H9 (cell line): ENCODE data around the gene IFIT1B. TPM values are rescaled to one million over a fixed set of nuclear protein-coding genes. Genes with fewer than 3 reads are reported as not detected.
"Not testable (repeated sequence)": the region's sequence is repeated elsewhere in the genome, so short reads cannot be mapped to it uniquely, and the experiment has no call there.

ENCODE experiments used
- DNase-seq: peaks from one replicate; pipeline ENCODE4 v3.0.0-alpha.2; 2017
- H2AFZ ChIP-seq: one replicate; pipeline ENCODE4 v1.6.1; 2013; ENCODE audit warnings: mild to moderate bottlenecking, low read length, control low read depth, moderate library complexity
- H2AK5ac ChIP-seq: 2 replicates; pipeline ENCODE4 v1.6.1; 2013; ENCODE audit warnings: low read length, control low read depth, mixed read lengths; ENCODE audit not compliant: insufficient read length
- H2BK120ac ChIP-seq: one replicate; pipeline ENCODE4 v1.6.1; 2013; ENCODE audit warnings: low read depth, mild to moderate bottlenecking, low read length, control low read depth, inconsistent platforms; ENCODE audit not compliant: poor library complexity, severe bottlenecking
- H2BK12ac ChIP-seq: 2 replicates; pipeline ENCODE4 v1.6.1; 2013; ENCODE audit warnings: low read length, control low read depth, mixed read lengths, low read depth; ENCODE audit not compliant: insufficient read length
- H2BK15ac ChIP-seq: 2 replicates; pipeline ENCODE4 v1.6.1; 2013; ENCODE audit warnings: low read depth, low read length, control low read depth
- H2BK20ac ChIP-seq: one replicate; pipeline ENCODE4 v1.6.1; 2013; ENCODE audit warnings: low read depth, mild to moderate bottlenecking, low read length, control low read depth, inconsistent platforms; ENCODE audit not compliant: poor library complexity, severe bottlenecking
- H2BK5ac ChIP-seq: 2 replicates; pipeline ENCODE4 v1.6.1; 2013; ENCODE audit warnings: low read length, control low read depth, mixed read lengths; ENCODE audit not compliant: insufficient read length
- H3K14ac ChIP-seq: 2 replicates; pipeline ENCODE4 v1.6.1; 2013; ENCODE audit warnings: low read length, control low read depth; ENCODE audit not compliant: insufficient read depth
- H3K18ac ChIP-seq: 2 replicates; pipeline ENCODE4 v1.6.1; 2013; ENCODE audit warnings: low read depth, mild to moderate bottlenecking, mixed read lengths, low read length, control low read depth; ENCODE audit not compliant: insufficient read length
- H3K23ac ChIP-seq: 2 replicates; pipeline ENCODE4 v1.6.1; 2013; ENCODE audit warnings: low read length, control low read depth, mixed read lengths, low read depth; ENCODE audit not compliant: insufficient read length
- H3K23me2 ChIP-seq: 2 replicates; pipeline ENCODE4 v1.6.1; 2013; ENCODE audit warnings: low read depth, mild to moderate bottlenecking, mixed read lengths, low read length, control low read depth; ENCODE audit not compliant: insufficient read length, poor library complexity, severe bottlenecking
- H3K27ac ChIP-seq: 2 replicates; pipeline ENCODE4 v1.5.1; 2013; ENCODE audit warnings: low read length, control low read depth, mixed read lengths, low read depth; ENCODE audit not compliant: insufficient read length
- H3K27me3 ChIP-seq: 2 replicates; pipeline ENCODE4 v1.6.1; 2013; ENCODE audit warnings: low read length, control low read depth, inconsistent platforms; ENCODE audit not compliant: insufficient read depth
- H3K4ac ChIP-seq: 2 replicates; pipeline ENCODE4 v1.6.1; 2013; ENCODE audit warnings: low read depth, mild to moderate bottlenecking, control low read depth, inconsistent platforms, low read length, moderate library complexity
- H3K4me1 ChIP-seq: 2 replicates; pipeline ENCODE4 v1.6.1; 2013; ENCODE audit warnings: low read length, control low read depth, inconsistent platforms; ENCODE audit not compliant: insufficient read depth
- H3K4me2 ChIP-seq: 2 replicates; pipeline ENCODE4 v1.6.1; 2013; ENCODE audit warnings: low read length, control low read depth, mixed read lengths; ENCODE audit not compliant: insufficient read length, insufficient read depth
- H3K56ac ChIP-seq: 2 replicates; pipeline ENCODE4 v1.6.1; 2013; ENCODE audit warnings: low read depth, mild to moderate bottlenecking, mixed read lengths, low read length, control low read depth; ENCODE audit not compliant: insufficient read length
- H3K79me1 ChIP-seq: 2 replicates; pipeline ENCODE4 v1.6.1; 2013; ENCODE audit warnings: low read depth, mild to moderate bottlenecking, moderate library complexity, low read length, control low read depth, inconsistent platforms; ENCODE audit not compliant: insufficient read depth, poor library complexity, severe bottlenecking
- H3K79me2 ChIP-seq: 2 replicates; pipeline ENCODE4 v1.6.1; 2013; ENCODE audit warnings: low read length, control low read depth, inconsistent platforms; ENCODE audit not compliant: insufficient read depth
- H3K9ac ChIP-seq: 2 replicates; pipeline ENCODE4 v1.6.1; 2013; ENCODE audit warnings: low read length, control low read depth, mixed read lengths; ENCODE audit not compliant: insufficient read length; ENCODE audit errors: extremely low read depth
- H3K9me3 ChIP-seq: one replicate; pipeline ENCODE4 v1.6.1; 2013; ENCODE audit warnings: low read depth, low read length, inconsistent platforms; ENCODE audit not compliant: control insufficient read depth
- H3T11ph ChIP-seq: one replicate; pipeline ENCODE4 v1.6.1; 2013; ENCODE audit warnings: mild to moderate bottlenecking, low read length, control low read depth, inconsistent platforms
- H4K20me1 ChIP-seq: one replicate; pipeline ENCODE4 v1.6.1; 2013; ENCODE audit not compliant: control insufficient read depth, insufficient read length, insufficient read depth
- H4K5ac ChIP-seq: 2 replicates; pipeline ENCODE4 v1.6.1; 2013; ENCODE audit warnings: low read depth, mild to moderate bottlenecking, mixed read lengths, low read length, control low read depth; ENCODE audit not compliant: insufficient read length
- H4K8ac ChIP-seq: replicated peaks from 2 replicates; pipeline ENCODE4 v1.6.1; 2013; ENCODE audit warnings: low read length, control low read depth, mixed read lengths, low read depth; ENCODE audit not compliant: insufficient read length
- H4K91ac ChIP-seq: 2 replicates; pipeline ENCODE4 v1.6.1; 2013; ENCODE audit warnings: low read depth, mild to moderate bottlenecking, moderate library complexity, mixed read lengths, low read length, control low read depth; ENCODE audit not compliant: insufficient read length
- H3K27ac Mint-ChIP-seq, 3 experiments: 2 replicates in 2 of 3; 3 replicates in 1 of 3; pipeline ENCODE4 v1.8.0; 2020 to 2021; ENCODE audit warnings: mixed read lengths in 3 of 3, mild to moderate bottlenecking in 1 of 3, moderate library complexity in 1 of 3
- H3K27me3 Mint-ChIP-seq: 2 replicates; pipeline ENCODE4 v1.8.0; 2021; ENCODE audit warnings: low read depth, mild to moderate bottlenecking, moderate library complexity, mixed read lengths
- H3K36me3 Mint-ChIP-seq, 3 experiments: 2 replicates in 2 of 3; 3 replicates in 1 of 3; pipeline ENCODE4 v1.8.0; 2020 to 2021; ENCODE audit warnings: low read depth in 3 of 3, mixed read lengths in 3 of 3; ENCODE audit not compliant: insufficient read depth in 1 of 3
- H3K4me1 Mint-ChIP-seq, 2 experiments: 2 replicates each; pipeline ENCODE4 v1.8.0; 2020; ENCODE audit warnings: mixed read lengths in 2 of 2
- H3K4me3 Mint-ChIP-seq, 2 experiments: 2 replicates in 1 of 2; 3 replicates in 1 of 2; pipeline ENCODE4 v1.8.0; 2020 to 2021; ENCODE audit warnings: mild to moderate bottlenecking in 2 of 2, mixed read lengths in 2 of 2, moderate library complexity in 1 of 2
- H3K9me3 Mint-ChIP-seq, 2 experiments: 2 replicates in 1 of 2; 3 replicates in 1 of 2; pipeline ENCODE4 v1.8.0; 2020; ENCODE audit warnings: mild to moderate bottlenecking in 2 of 2, mixed read lengths in 2 of 2, moderate library complexity in 1 of 2
- WGBS: extraction: QIAGEN DNeasy Blood & Tissue Kit; methylation state at CpG from one replicate; pipeline ENCODE4 v1.1.7; 2013; ENCODE audit warnings: missing lambda C conversion rate, low lambda C conversion rate, mixed read lengths; ENCODE audit not compliant: insufficient read length; ENCODE audit errors: extremely low coverage; 5-methylcytosine and 5-hydroxymethylcytosine counted together
- total RNA-seq: library from RNA; stranded (reverse); gene quantifications from 2 replicates; pipeline ENCODE4 v1.2.1, GENCODE V29; 2021
- TF ChIP-seq, protein P1 (sequence below): fragments of 200-600 bp; sonication (generic); conservative IDR thresholded peaks from 3 replicates; pipeline ENCODE4 v1.8.0; 2021; ENCODE audit warnings: antibody characterized with exemption, mild to moderate bottlenecking

The IFIT1B gene
- total RNA-seq, 1 experiment from 2014 or later, result not detected

DNA sequence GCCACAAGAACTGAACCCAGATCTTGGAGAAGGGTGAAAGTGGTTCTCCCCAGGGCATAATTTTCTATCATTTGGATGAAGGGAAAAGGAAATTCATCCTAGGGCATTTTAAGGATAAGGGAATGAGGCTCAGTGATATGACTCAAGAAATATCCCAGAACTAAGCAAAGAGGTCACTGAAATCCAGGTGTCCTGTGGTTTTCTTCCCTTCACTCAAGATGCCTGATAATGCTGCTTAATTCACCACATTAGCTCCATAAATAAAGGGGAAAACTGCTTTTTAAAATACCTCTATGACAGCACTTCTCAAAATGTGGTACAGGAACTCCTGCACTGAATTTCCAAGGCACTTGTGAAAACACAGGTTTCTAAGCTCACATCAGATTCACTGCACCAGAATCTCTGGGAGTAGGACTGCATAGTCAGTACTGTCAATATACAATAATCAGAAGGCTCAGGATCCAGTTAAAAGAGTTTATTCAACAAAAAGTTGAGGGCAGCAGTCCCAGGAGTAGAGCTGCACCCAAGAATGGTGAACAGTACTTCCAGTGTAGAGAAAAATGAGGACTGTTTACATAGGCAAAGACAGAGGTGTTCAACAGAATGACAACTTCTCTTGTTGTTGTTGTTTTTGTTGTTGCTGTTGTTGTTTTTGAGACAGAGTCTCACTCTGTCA is 47.2 kb upstream of the IFIT1B start:
- Histone ChIP-seq H3K79me1 (no peaks in the 10 kb centered on the region), H2BK5ac (no peak overlapping the region)
- H3K4me1 Mint-ChIP-seq, result peaks cover 54 to 58% of the 10 kb centered on the region in 2 experiments

DNA sequence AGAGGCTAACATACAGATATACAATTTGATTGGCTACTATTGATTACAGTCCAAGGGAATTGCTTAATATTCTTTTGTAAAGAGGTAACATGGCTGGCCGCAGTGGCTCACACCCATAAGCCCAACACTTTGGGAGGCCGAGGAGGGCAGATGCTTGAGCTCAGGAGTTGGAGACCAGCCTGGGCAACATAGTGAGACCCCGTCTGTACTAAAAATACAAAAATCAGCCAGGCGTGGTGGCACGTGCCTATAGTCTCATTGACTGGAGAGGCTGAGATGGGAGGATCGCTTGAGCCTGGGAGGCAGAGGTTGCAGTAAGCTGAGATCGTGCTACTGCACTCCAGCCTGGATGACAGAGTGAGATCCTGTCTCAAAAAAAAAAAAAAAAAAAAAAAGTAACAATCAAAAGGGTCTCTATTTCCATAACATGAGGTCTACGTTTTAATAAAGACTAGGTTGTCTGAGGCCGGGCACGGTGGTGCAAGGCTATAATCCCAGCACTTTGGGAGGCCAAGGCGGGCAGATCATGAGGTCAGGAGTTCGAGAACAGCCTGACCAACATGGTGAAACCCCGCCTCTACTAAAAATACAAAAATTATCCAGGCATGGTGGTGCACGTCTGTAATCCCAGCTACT is 46.3 kb upstream of the IFIT1B start:
- DNase-seq, H3K9ac ChIP-seq, H3K56ac ChIP-seq, H3K18ac ChIP-seq, H3K4ac ChIP-seq, H3T11ph ChIP-seq, H3K36me3 Mint-ChIP-seq, H2BK12ac ChIP-seq, H2BK5ac ChIP-seq, H4K8ac ChIP-seq, H3K14ac ChIP-seq, H2BK20ac ChIP-seq, H3K4me2 ChIP-seq, H3K23ac ChIP-seq, H3K27me3 Mint-ChIP-seq, H2AFZ ChIP-seq, H3K9me3 ChIP-seq, H3K27ac ChIP-seq, H3K4me3 Mint-ChIP-seq, H2BK120ac ChIP-seq, H3K79me1 ChIP-seq, H4K91ac ChIP-seq, H3K79me2 ChIP-seq, H2BK15ac ChIP-seq, H4K5ac ChIP-seq, H3K9me3 Mint-ChIP-seq, H3K23me2 ChIP-seq, H4K20me1 ChIP-seq, H3K27me3 ChIP-seq, H2AK5ac ChIP-seq: not testable (repeated sequence)
- no CpG with 5 or more reads among the region's 14 CpGs for WGBS
- H3K4me1 ChIP-seq, result peaks cover 22% of the 10 kb centered on the region
- Mint-ChIP-seq H3K27ac (peak overlapping the region in 2 of 3 experiments; percentile 42 to 87; a peak in 4 of 7 replicates), H3K4me1 (peaks cover 54% of the 10 kb centered on the region in 2 experiments)

More for the DNA sequence above, 47.2 kb upstream of the IFIT1B start:
- H3K27ac ChIP-seq, result no peak overlapping the region
- no peaks in the 10 kb centered on the region for H3K9me3 ChIP-seq
- H3K14ac ChIP-seq, result no peak overlapping the region
- no peak overlapping the region for H2BK15ac ChIP-seq
- no peak overlapping the region for H3K4ac ChIP-seq
- H2AFZ ChIP-seq, result no peak overlapping the region
- H3K27me3 ChIP-seq, result no peaks in the 10 kb centered on the region
- no peak overlapping the region for H3K9ac ChIP-seq
- H3K18ac ChIP-seq, result no peak overlapping the region
- H4K20me1 ChIP-seq, result no peaks in the 10 kb centered on the region
- H4K5ac ChIP-seq, result no peak overlapping the region
- no peak overlapping the region for H3K56ac ChIP-seq
- H3K36me3 Mint-ChIP-seq, result peaks cover 0 to 2% (median 0%) of the 10 kb centered on the region in 3 experiments; a peak in 2 of 7 replicates
- no peak overlapping the region for H4K91ac ChIP-seq
- H3K27me3 Mint-ChIP-seq, result no peaks in the 10 kb centered on the region
- H3K23ac ChIP-seq, result no peak overlapping the region
- H4K8ac ChIP-seq, result no peak overlapping the region
- H3K4me1 ChIP-seq, result peaks cover 22% of the 10 kb centered on the region
- H3K27ac Mint-ChIP-seq, result no peak overlapping the region; a peak in 1 of 7 replicates
- no peak for DNase-seq
- no peak overlapping the region for H2BK12ac ChIP-seq
- no peak overlapping the region for H2BK20ac ChIP-seq
- H3K9me3 Mint-ChIP-seq, result no peaks in the 10 kb centered on the region; a peak in 1 of 5 replicates
- H2BK120ac ChIP-seq, result no peak overlapping the region
- H3T11ph ChIP-seq, result no peak overlapping the region
- no peaks in the 10 kb centered on the region for H3K23me2 ChIP-seq
- H3K4me3 Mint-ChIP-seq, result no peak overlapping the region
- no peak overlapping the region for H2AK5ac ChIP-seq
- H3K4me2 ChIP-seq, result no peak overlapping the region
- no peaks in the 10 kb centered on the region for H3K79me2 ChIP-seq
- TF ChIP-seq, protein P1, sequence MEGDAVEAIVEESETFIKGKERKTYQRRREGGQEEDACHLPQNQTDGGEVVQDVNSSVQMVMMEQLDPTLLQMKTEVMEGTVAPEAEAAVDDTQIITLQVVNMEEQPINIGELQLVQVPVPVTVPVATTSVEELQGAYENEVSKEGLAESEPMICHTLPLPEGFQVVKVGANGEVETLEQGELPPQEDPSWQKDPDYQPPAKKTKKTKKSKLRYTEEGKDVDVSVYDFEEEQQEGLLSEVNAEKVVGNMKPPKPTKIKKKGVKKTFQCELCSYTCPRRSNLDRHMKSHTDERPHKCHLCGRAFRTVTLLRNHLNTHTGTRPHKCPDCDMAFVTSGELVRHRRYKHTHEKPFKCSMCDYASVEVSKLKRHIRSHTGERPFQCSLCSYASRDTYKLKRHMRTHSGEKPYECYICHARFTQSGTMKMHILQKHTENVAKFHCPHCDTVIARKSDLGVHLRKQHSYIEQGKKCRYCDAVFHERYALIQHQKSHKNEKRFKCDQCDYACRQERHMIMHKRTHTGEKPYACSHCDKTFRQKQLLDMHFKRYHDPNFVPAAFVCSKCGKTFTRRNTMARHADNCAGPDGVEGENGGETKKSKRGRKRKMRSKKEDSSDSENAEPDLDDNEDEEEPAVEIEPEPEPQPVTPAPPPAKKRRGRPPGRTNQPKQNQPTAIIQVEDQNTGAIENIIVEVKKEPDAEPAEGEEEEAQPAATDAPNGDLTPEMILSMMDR, result no peak
